Measurements from ENCODE around the gene LRRC7.

DNA sequence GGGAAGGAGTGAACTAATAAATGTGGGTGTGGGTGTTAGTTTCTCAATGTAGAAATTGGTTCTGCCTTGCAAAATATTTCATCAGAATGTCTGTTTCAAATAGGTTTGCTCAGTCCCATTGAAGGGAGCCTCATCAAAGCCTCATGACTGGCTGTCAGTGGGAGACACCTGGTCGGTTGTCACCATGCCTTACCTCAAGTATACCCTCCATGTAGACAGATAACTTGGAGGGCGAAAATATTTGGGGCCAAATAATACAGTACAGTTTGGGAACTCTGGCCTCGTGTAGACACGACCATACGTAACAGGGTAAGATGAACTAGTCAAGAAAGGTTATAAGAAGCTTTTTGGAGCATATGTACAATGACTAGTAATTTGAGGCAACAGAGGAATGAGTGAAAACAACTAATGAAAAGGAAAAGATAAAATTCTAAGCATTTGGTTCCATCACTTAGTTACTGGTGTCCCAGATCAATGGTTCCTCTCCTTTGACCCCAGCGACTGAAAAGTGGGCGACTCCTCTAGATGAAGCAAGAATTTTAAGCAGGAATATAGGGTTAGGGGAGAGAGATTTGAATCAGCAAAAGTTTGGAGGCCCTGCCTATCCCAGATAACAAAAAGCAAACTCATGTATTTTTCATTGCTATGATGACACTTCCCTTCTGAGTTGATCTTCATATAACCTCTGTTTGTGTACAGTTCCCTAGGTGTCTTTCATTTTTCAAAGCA is 473.8 kb downstream of the LRRC7 start:
- TF ChIP-seq, protein P1, sequence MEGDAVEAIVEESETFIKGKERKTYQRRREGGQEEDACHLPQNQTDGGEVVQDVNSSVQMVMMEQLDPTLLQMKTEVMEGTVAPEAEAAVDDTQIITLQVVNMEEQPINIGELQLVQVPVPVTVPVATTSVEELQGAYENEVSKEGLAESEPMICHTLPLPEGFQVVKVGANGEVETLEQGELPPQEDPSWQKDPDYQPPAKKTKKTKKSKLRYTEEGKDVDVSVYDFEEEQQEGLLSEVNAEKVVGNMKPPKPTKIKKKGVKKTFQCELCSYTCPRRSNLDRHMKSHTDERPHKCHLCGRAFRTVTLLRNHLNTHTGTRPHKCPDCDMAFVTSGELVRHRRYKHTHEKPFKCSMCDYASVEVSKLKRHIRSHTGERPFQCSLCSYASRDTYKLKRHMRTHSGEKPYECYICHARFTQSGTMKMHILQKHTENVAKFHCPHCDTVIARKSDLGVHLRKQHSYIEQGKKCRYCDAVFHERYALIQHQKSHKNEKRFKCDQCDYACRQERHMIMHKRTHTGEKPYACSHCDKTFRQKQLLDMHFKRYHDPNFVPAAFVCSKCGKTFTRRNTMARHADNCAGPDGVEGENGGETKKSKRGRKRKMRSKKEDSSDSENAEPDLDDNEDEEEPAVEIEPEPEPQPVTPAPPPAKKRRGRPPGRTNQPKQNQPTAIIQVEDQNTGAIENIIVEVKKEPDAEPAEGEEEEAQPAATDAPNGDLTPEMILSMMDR (IDR thresholded peaks at IDR 0.05; ENCODE audit: borderline replicate concordance, extremely low read depth, low read length, poor library complexity, severe bottlenecking) = no peak
- no peak for TF ChIP-seq EZH2 (IDR thresholded peaks at IDR 0.05; ENCODE audit: borderline replicate concordance, low read depth, low read length, severe bottlenecking)

Measured in DND-41 (cell line).